OCI-LY1 (cell line): ENCODE results near the gene FRMD4A.

Experiments used
- H2AFZ ChIP-seq: fragments of 200-600 bp; sonication (generic), shearing (Covaris generic); 2 replicates; pipeline ENCODE4 v1.6.0; 2014; ENCODE audit warnings: antibody characterized with exemption, mild to moderate bottlenecking, low read length
- H3F3A ChIP-seq: fragments of 200-600 bp; sonication (generic), shearing (Covaris generic); 2 replicates; pipeline ENCODE4 v1.6.0; 2014; ENCODE audit warnings: mild to moderate bottlenecking, antibody characterized with exemption, low read length, moderate library complexity; ENCODE audit not compliant: insufficient read depth
- H3K27ac ChIP-seq: fragments of 200-600 bp; sonication (generic); 2 replicates; pipeline ENCODE4 v1.5.1; 2014; ENCODE audit warnings: low read length, mixed run types, mild to moderate bottlenecking, low read depth; ENCODE audit not compliant: poor library complexity, severe bottlenecking
- H3K27me3 ChIP-seq: fragments of 200-600 bp; sonication (generic); 2 replicates; pipeline ENCODE4 v1.6.0; 2014; ENCODE audit warnings: antibody characterized with exemption, mild to moderate bottlenecking, low read length, moderate library complexity; ENCODE audit not compliant: insufficient read depth
- H3K36me3 ChIP-seq: fragments of 200-600 bp; sonication (generic); 2 replicates; pipeline ENCODE4 v1.6.1; 2014; ENCODE audit warnings: mild to moderate bottlenecking, antibody characterized with exemption, low read length, moderate library complexity, mixed read lengths; ENCODE audit not compliant: insufficient read depth
- H3K4me1 ChIP-seq: fragments of 200-600 bp; sonication (generic); 2 replicates; pipeline ENCODE4 v1.5.1; 2014; ENCODE audit warnings: mild to moderate bottlenecking, low read length, moderate library complexity; ENCODE audit not compliant: insufficient read depth, severe bottlenecking
- H3K4me2 ChIP-seq: fragments of 200-600 bp; sonication (generic), shearing (Covaris generic); 2 replicates; pipeline ENCODE4 v1.6.1; 2014; ENCODE audit warnings: low read length
- H3K4me3 ChIP-seq: fragments of 200-600 bp; sonication (generic); 2 replicates; pipeline ENCODE4 v1.5.1; 2014; ENCODE audit warnings: low read length, low read depth, mild to moderate bottlenecking, mixed read lengths; ENCODE audit not compliant: poor library complexity, severe bottlenecking
- H3K79me2 ChIP-seq: fragments of 200-600 bp; shearing (Covaris generic); 2 replicates; pipeline ENCODE4 v1.6.1; 2016; ENCODE audit warnings: mixed run types, low read length, mixed read lengths; ENCODE audit not compliant: insufficient read depth
- H3K9ac ChIP-seq: fragments of 200-600 bp; sonication (generic), shearing (Covaris generic); 2 replicates; pipeline ENCODE4 v1.6.1; 2014; ENCODE audit warnings: mild to moderate bottlenecking, low read length, mixed read lengths
- H3K9me2 ChIP-seq: fragments of 200-600 bp; sonication (generic), shearing (Covaris generic); 2 replicates; pipeline ENCODE4 v1.6.1; 2014; ENCODE audit warnings: low read depth, mild to moderate bottlenecking, low read length, mixed read lengths
- H3K9me3 ChIP-seq: fragments of 200-600 bp; shearing (Covaris generic); 2 replicates; pipeline ENCODE4 v1.6.1; 2014; ENCODE audit warnings: low read length, mixed read lengths
- H4K20me1 ChIP-seq: fragments of 200-600 bp; sonication (generic), shearing (Covaris generic); 2 replicates; pipeline ENCODE4 v1.6.0; 2016; ENCODE audit warnings: mild to moderate bottlenecking, low read length; ENCODE audit not compliant: insufficient read depth
- EZH2 ChIP-seq: fragments of 200-600 bp; sonication (generic), shearing (Covaris generic); IDR thresholded peaks from 2 replicates; pipeline ENCODE4 v1.8.0; 2017; ENCODE audit warnings: borderline replicate concordance, mixed run types, mild to moderate bottlenecking, antibody characterized with exemption, low read length, moderate library complexity, mixed read lengths
- TF ChIP-seq, protein P1 (sequence below): fragments of 200-600 bp; sonication (generic), shearing (Covaris generic); IDR thresholded peaks from 2 replicates; pipeline ENCODE4 v1.5.1; 2017; ENCODE audit warnings: mild to moderate bottlenecking, antibody characterized with exemption, low read length, moderate library complexity, mixed read lengths

Gene FRMD4A

DNA sequence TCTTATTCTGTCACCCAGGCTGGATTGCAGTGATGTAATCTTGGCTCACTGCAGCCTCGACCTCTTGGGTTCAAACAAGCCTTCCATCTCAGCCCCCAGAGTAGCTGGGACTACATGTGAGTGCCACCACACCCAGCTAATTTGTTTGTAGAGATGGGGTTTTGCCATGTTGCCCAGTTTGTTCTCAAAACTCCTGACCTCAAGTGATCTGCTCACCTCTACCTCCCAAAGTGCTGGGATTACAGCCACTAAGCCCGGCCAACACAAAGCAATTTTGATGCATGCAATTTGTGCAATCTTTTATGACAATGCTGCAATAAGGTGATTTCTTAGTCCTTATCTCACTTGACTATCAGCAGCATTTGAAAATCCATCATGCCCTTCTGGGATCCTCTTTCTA lies 333.1 kb downstream of the FRMD4A start:
- no peaks in the 10 kb centered on the region for H3K27me3 ChIP-seq
- H3K4me2 ChIP-seq = no peak overlapping the region

DNA sequence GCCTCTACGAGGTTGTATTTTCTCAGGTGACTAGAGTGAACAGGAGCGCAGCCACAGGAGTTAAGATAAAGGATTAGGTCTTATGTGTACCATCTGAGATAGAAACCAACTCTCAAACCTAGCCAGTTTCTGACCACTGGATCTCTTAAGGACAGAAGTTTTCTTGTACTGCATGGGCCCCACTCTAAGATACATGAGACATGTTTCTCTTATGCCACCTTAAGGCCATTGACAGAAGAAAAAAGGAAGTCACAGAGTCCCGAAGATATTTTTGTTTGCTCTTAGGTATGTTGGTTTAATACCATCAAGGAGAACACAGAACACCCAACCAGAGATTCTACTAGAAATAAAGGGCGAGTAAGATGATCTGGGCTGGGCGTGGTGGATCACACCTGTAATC lies 335.8 kb downstream of the FRMD4A start:
- H3K9ac ChIP-seq = no peak overlapping the region
- no peaks in the 10 kb centered on the region for H3K9me2 ChIP-seq
- H3K36me3 ChIP-seq = no peaks in the 10 kb centered on the region
- no peak overlapping the region for H3K4me3 ChIP-seq
- no peaks in the 10 kb centered on the region for H4K20me1 ChIP-seq
- H3K9me3 ChIP-seq = no peaks in the 10 kb centered on the region
- no peaks in the 10 kb centered on the region for H3K79me2 ChIP-seq
- no peak overlapping the region for H3K27ac ChIP-seq
- no peaks in the 10 kb centered on the region for H3K27me3 ChIP-seq
- no peak for TF ChIP-seq EZH2
- TF ChIP-seq, protein P1, sequence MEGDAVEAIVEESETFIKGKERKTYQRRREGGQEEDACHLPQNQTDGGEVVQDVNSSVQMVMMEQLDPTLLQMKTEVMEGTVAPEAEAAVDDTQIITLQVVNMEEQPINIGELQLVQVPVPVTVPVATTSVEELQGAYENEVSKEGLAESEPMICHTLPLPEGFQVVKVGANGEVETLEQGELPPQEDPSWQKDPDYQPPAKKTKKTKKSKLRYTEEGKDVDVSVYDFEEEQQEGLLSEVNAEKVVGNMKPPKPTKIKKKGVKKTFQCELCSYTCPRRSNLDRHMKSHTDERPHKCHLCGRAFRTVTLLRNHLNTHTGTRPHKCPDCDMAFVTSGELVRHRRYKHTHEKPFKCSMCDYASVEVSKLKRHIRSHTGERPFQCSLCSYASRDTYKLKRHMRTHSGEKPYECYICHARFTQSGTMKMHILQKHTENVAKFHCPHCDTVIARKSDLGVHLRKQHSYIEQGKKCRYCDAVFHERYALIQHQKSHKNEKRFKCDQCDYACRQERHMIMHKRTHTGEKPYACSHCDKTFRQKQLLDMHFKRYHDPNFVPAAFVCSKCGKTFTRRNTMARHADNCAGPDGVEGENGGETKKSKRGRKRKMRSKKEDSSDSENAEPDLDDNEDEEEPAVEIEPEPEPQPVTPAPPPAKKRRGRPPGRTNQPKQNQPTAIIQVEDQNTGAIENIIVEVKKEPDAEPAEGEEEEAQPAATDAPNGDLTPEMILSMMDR = peak; percentile 15; the same call in 1 of the 2 replicates
- H3K4me2 ChIP-seq = no peak overlapping the region
- no peaks in the 10 kb centered on the region for H3F3A ChIP-seq
- no peaks in the 10 kb centered on the region for H3K4me1 ChIP-seq
- H2AFZ ChIP-seq = no peak overlapping the region

More for the DNA sequence above, 333.1 kb downstream of the FRMD4A start:
- no peak for TF ChIP-seq EZH2
- TF ChIP-seq, protein P1 = no peak
- H2AFZ ChIP-seq = no peak overlapping the region
- no peaks in the 10 kb centered on the region for H3K36me3 ChIP-seq
- H3K9ac ChIP-seq = no peak overlapping the region
- H3F3A ChIP-seq = no peaks in the 10 kb centered on the region
- no peaks in the 10 kb centered on the region for H3K9me3 ChIP-seq
- H3K27ac ChIP-seq = no peak overlapping the region
- no peaks in the 10 kb centered on the region for H3K4me1 ChIP-seq
- H3K9me2 ChIP-seq = no peaks in the 10 kb centered on the region
- no peaks in the 10 kb centered on the region for H4K20me1 ChIP-seq
- H3K4me3 ChIP-seq = no peak overlapping the region
- H3K79me2 ChIP-seq = no peaks in the 10 kb centered on the region

DNA sequence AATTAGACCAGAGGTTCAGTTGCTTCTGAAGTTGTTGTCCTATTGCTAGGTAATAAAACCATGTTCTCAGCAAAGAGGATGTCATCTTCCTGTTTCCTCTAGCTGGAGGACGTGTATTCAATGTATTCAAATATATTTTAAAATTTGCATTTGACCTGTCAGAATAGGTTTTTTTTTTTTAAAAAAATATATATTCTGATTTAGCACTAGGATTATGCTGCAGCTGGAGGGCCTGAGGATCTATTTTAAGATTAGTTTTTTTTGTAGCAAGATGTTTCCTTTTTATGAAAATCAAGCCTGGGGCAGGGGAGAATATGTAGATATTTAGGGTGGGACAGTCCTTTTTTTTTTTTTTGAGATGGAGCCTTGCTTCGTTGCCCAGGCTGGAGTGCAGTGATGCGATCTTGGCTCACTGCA lies 337.0 kb downstream of the FRMD4A start:
- no peak overlapping the region for H3K4me2 ChIP-seq
- no peak overlapping the region for H3K4me3 ChIP-seq
- H3K27ac ChIP-seq = no peak overlapping the region
- H3K9ac ChIP-seq = no peak overlapping the region
- no peaks in the 10 kb centered on the region for H3K36me3 ChIP-seq
- no peaks in the 10 kb centered on the region for H4K20me1 ChIP-seq
- no peaks in the 10 kb centered on the region for H3K4me1 ChIP-seq
- TF ChIP-seq, protein P1 = no peak
- TF ChIP-seq EZH2 = no peak
- no peaks in the 10 kb centered on the region for H3K9me3 ChIP-seq
- no peaks in the 10 kb centered on the region for H3F3A ChIP-seq
- H3K79me2 ChIP-seq = no peaks in the 10 kb centered on the region
- no peaks in the 10 kb centered on the region for H3K27me3 ChIP-seq
- no peaks in the 10 kb centered on the region for H3K9me2 ChIP-seq
- no peak overlapping the region for H2AFZ ChIP-seq
